HG03520 (cell line): ENCODE data around the gene SLC15A4.
"Not testable (repeated sequence)": the region's sequence is repeated elsewhere in the genome, so short reads cannot be mapped to it uniquely, and the experiment has no call there.

Source experiments
- ATAC-seq: cut with Tn5 transposase; IDR thresholded peaks from one replicate; pipeline ENCODE4 v1.9.1; 2021; ENCODE audit warnings: mild to moderate bottlenecking, moderate library complexity; ENCODE audit not compliant: unreplicated experiment

SLC15A4 gene

DNA sequence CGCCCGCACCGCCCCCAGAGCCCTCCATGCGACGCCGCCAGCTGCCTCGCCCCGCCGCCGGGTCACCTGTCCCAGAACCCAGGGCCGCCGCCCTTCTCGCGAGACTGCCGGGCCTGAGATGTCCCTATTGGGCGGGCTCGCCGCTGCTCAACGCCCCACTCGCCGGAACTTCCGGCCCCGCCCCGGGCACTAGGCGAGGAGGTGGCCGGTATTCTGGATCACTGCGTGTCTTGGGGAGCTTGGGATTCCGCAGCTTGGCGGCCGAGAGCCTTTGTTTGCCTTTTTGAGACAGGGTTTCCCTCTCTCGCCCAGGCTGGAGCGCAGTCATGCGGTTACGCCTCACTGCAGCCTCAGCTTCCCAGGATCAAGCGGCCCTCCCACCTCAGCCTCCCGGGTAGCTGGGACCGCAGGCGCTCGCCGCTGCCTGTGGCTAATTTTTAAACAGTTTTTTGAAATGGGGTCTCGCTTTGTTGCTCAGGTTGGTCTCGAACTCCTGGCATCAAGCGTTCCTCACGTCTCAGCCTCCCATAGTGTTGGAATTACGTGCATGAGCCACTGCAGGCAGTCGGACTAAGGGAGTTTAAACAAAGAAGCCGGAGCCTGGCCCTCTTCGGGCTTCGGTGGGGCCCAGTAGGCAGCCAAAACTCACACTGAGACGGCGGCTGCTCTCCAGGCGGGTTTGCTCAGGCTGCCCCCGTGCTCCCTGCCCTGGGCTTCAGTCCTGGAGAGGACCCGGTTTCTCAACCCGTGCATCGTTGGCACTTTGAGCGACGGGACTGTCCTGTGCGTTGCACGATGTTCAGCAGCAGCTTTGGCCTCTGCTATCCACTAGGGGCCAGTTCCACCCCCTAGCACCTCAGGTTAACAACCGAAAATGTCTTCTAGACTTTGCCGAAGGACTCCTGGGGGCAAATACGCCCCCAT lies at the start of gene SLC15A4:
Gene SLC15A4 (minus strand): TSS at position 43 of the 924 bp plus-strand sequence. CDS start 15 bp downstream, at position 28.
- ATAC-seq: peak; percentile 81

DNA sequence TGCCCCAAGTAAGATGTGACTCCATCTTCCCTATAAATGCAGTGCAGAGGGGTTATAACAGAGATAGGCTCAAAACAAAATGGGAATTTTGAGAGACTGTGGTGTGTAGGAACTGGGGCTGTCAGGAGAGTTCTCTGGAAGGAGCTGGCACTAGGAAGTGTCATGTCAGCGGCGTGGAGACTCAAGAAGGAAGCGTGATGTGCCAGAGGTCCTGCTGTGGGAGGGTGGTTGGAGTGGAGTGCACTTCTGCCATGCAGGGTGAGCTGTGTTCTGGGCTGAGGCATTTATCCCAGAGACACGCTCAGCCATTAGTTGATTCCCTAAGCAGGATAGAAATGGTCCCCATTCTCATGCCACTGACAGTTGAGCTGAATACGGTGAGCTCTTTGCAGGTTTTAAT lies 48.5 kb upstream of the SLC15A4 start:
- no peak for ATAC-seq

DNA sequence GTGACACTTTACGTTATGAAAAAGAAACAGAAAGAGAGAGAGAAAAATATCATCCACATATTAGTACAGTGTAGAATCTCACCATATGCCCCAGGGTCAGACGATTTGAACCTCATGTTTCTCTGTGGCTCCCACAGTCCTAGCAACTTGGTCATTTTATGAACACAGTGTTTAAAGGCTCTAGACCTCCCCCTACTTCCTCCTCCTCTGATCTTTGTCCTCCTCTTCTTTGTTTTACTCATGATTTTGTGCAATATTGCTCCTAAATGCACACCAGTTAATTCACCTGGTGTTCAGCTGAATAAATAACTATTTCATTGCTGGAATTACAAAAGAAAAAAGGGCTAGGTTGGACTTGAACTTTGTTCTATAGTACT lies 47.7 kb upstream of the SLC15A4 start:
- no peak for ATAC-seq

DNA sequence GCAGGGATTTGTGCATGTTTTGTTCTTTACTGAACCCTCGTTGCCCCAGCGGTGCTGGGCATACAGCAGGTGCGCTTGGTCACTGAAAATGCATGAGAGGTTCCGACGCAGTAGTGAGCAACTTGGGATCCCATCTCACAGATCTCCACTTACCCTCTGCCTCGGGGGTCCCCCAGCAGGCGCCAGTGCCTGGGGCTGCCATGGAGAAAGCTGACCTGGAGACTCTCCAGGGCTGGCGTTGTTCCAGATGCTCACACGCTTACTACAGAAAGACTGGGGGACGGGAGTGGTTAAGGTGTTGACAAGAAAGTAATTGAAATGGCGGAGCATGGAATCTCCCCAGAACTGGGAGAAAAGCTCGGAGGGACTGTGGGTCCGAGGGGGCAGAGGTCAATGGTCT lies 43.7 kb upstream of the SLC15A4 start:
- no peak for ATAC-seq

DNA sequence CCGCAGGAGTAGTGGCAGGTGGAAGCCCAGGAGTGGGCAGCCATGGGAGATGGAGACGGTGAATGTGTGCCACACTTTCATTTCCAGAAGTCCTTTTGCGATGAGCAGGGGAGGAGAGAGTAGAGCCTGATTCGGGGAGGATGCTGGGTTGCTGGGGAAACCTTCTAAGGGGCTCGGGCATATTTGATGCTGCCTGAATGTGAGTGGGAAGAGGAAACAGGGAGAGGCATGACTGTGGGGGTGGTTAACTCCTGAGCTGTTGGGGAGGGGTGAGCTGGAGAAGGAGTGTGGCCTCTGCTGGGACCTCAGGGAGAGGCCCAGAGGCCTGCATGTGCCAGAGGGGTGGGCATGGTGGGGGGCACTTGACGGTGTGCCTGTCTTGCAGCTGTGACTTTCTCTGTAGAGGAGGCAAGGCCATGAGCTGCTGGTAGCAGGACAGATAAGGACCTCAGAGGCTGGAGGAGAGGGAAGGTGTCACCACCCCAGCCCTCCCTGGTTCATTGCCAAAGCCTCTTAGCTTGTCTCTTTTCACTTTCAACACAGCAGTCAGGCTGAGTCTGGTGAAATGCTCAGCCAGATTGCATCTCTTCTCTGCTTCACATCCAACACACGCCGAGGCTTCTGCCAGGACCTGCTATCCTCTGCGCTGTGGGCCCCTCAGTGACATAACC lies 40.9 kb upstream of the SLC15A4 start:
- no peak for ATAC-seq

DNA sequence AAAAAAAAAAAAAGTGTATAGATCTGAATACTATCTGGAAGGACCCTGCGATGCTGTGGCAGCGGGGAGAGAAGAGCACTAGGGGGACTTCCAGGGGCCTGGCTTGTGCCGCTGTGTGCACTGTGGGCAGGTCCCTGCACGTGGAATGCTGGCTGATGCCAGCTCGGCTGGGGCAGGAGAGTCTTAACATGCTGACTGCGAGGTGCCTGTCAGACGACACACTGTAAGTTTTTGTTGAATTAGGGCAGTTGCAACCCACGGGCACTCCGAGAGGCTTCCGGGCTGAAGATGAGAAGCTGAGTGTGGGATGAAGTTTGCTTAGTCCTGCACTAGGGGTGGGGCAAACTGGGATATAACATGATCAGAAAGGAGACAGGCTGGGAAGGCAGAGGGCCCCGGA lies 40.2 kb upstream of the SLC15A4 start:
- ATAC-seq: no peak

DNA sequence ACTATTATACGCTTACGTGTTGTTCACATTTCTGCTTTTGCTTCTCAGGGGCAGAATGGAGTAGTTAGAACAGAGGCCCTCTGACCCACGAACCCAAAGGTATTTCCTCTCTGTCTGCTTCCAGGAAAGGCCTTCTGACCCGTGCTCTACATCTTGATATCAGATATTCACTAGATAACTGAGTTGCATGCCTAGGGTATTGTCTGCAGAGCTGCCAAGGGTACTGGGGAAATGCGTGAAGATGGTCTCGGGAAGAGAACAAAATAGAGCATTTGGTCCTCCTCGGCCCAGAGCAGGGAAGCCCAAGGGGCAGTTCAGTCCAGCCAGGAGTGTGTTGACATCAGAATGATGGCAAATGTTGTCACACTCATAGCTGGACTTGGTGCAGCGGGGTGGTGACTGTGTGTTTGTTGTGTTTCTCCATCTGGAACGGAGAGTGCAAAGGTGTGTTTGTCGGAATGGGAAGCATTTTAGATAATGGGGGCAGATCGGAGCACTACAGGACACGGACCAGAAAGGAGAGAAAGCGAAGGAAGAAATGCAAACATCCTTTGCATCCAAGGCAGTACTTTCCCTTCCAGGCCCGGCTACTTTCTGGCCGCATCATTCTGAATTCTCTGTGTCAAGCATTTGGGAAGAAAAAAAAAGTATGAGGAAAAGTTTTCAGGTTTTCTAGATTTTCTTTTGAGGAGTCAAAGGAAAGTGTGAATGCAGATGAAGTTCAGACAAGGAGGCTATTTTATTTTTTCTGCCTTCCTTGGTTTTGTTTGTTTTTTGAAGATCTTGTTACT lies 37.7 kb upstream of the SLC15A4 start:
- no peak for ATAC-seq

DNA sequence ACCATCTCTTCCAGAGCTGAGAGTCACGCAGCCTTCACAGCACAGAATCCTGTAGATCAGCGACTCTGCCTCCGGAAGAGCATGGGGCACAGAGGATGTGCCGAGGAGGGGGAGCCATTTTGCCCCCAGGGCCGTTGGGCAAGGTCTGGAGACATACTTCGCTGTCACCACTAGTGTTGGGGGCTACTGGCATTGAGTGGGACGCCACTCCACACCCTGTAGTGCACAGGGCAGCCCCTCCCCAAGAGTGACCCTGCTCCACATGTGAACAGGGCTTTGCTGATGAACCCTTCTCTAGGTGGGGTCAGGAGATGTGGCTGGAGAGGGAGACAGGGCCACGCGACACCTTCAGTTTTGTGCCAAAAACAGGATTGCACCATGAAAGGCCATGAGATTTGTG lies 35.6 kb upstream of the SLC15A4 start:
- ATAC-seq: no peak

DNA sequence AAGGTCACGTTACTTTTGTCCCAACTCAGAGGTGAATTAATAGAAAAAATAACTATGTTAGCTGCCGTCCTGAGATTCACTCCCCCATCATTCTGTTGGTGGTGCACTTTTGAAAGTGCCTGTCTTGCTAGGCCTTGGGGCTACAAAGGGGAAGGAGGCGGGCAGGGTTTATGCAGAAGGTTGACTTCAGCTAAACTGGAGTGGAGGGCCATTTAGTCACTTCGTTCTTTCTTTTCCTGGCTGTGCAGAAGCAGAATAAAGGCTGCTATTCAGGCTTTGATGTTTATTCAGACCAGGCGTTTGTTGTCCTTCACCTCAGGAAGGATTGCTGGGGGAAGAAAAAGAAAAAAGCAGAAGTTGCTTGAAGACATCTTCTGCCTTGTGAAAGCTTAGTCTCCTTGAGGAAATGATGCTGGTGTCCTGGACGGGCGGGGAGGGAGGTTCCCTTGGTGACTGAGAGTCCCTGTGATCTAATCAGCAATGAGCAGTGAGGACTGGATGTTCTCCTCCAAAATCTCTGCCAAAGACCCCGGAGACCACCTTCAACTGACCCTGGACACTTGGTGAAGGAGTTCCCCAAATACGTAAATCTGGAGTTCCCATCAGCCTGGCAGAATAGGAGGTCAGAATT lies 33.5 kb upstream of the SLC15A4 start:
- ATAC-seq: no peak

DNA sequence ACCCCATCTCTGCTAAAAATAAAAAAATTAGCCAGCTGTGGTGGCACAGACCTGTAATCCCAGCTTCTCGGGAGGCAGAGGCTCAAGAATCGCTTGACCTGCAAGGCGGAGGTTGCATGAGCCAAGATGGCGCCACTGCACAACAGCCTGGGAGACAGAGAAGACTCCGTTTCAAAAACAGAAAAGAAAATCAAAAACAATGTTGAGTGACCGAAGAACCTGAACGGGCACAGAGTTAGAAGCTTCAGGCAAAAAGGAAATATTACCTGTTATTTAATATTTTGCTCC lies 33.0 kb upstream of the SLC15A4 start:
- ATAC-seq: no peak

DNA sequence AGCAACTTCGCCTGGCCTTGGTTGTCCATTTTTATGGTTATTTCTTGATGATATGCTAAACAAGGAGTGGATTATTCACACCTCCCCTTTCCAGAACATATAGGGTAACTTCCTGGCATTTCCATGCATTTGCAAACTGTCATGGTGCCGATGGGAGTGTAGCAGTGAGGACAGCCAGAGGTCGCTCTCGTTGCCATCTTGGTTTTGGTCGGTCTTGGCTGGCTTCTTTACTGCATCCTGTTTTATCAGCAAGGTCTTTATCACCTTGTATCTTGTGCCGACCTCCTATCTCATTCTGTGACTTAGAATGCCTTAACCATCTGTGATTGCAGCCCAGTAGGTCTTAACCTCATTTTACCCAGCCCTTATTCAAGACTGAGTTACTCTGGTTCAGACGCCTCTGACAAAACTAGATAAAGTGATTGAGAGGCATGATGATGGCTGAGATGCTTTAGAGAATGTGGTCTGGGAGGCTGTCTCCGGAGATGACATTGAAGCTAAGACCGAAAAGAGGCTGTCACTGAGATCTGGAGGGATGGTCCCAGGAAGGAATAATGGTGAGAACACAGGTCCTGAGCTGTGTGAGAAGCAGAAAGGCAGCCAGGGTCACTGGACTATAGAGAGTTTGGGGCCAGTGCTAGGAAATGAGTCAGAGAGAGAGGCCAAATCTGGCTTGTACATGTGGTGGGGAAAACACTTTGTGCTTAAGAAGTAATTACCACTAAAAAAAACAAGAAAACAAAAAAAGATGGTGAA lies 32.5 kb upstream of the SLC15A4 start:
- no peak for ATAC-seq

DNA sequence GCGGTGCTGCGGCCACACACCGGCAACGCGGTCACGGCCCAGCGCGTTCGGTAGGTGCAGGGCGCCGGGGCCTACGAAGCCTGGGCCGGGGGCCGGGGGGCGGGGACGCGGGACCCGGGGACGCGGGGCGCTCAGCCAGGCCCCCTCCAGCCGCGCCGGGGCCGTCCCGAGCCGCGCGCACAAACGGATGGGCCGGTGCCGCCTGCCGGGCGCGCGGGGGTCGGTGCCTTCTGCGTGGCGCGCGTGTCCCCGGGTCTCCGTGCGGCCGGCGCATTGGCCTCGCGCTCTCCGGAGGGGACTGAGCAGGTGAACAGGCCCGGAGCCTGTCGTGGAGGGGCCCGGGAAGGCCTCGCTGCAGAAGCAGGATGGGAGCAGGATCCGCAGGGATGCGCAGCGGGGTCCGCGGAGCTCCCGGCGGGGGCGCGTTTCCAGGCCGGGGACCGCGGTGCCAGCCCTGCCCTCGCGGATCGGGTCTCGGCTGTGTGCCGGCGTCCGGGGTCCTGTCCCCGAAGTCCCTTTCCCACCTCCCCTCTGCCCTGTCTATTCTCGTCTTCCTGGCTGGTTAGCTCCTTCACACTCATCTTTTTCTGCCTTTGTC lies 29.9 kb upstream of the SLC15A4 start:
- no peak for ATAC-seq

DNA sequence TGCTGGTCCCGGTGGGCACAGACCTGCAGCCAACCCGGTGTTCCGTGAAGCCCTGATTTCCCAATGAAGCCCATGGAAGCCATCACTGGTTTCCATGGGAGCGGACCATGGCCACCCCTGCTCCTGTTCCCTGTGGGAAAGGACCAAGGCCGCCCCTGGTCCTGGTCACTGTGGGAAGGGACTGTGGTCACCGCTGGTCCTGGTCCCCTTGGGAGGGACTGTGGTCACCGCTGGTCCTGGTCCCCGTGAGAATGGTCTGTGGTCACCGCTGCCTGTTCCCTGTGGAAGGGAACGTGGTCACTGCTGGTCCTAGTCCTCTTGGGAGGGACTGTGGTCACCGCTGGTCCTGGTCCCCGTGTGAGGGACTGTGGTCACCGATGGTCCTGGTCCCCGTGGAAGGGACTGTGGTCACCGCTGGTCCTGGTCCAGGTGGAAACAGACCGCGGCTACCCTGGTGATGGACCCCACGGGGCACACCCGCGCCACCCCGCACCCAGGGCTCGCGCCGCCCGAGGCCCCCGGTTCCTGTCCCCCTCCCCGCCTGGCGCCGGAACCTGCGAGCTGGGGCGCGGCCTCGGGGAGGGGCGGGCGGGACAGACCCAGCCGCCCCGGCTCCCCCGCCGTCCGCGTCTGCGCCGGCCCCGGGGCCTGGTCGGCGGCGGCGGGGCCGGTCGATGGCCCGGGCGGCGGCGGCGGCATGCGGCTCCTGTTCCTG lies 29.3 kb upstream of the SLC15A4 start, which contains the start of gene GLT1D1:
Gene GLT1D1 (plus strand): TSS at position 594 of the 715 bp plus-strand sequence. CDS start 104 bp downstream, at position 698.
- ATAC-seq: no peak

DNA sequence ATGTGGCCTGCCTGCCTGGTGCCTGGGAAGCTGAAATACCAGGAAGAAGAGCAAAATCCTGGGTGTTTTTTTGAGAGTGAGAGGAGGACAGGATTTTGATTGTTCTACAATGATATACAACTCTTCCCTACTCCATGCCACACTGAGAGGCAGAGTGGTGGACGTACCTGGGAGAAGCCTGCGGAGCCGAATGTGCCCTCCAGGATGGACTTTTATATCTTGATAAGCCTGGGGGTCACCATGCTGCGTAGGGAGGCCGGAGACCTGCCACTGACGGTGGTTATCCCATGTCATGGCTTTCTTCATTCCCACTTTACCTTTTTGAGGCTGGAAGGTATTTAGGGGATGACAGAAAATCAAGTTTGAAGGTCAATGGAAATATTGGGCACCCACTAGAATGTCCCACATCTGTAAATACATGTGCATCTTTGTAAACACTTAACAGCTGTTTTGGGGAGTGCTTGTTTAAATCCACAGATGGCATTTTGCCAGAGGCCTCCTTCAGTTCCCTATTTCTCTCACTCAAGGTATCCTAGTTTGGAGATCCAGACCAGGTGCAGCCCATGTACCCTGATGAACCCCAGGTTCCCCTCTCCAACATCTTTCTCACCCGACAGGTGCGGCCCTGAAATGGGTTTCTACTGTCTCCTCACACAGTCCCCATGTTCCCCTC lies 28.4 kb upstream of the SLC15A4 start:
- ATAC-seq: no peak

DNA sequence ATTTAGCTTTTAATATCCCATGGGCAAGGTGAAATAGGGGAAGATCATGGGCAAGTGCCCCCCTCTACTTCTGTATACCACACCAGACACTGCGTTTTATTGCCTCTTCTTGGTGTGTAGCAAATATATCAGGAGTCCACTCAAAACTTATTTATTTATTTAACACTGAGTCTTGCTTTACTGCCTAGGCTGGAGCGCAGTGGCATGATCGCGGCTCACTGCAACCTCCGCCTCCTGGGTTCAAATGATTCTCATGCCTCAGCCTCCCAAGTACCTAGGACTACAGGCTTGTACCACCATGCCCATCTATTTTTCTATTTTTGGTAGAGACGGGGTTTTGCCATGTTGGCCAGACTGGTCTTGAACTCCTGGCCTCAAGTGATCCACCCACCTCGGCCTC lies 27.7 kb upstream of the SLC15A4 start:
- not testable (repeated sequence) for ATAC-seq

DNA sequence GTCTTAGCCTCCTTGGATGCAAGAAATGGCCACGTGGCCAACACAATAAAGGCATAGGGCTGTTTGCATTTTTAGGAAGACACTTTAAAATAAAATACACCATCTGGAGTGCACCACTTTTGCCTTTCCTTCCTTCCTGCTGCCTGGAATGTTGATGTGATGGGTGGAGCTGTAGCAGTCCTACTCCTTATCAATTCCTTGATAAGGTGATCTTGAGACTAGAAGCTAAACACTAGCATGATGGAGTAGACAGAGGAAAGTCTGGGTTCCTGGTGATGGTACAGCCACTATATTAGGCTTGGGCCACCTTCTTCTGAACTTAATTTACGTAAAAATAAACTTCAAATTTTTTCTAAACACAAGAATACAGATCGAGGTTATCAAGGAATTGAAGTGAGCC lies 26.6 kb upstream of the SLC15A4 start:
- no peak for ATAC-seq

DNA sequence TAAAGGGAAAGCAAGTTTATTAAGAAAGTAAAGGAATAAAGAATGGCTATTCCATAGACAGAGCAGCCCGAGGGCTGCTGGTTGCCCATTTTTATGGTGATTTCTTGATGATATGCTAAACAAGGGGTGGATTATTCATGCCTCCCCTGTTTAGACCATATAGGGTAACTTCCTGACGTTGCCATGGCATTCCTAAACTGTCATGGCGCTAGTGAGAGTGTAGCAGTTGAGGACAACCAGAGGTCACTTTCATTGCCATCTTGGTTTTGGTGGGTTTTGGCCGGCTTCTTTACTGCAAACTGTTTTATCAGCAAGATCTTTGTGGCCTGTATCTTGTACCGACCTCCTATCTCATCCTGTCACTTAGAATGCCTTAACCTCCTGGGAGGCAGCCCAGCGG lies 26.0 kb upstream of the SLC15A4 start:
- not testable (repeated sequence) for ATAC-seq

DNA sequence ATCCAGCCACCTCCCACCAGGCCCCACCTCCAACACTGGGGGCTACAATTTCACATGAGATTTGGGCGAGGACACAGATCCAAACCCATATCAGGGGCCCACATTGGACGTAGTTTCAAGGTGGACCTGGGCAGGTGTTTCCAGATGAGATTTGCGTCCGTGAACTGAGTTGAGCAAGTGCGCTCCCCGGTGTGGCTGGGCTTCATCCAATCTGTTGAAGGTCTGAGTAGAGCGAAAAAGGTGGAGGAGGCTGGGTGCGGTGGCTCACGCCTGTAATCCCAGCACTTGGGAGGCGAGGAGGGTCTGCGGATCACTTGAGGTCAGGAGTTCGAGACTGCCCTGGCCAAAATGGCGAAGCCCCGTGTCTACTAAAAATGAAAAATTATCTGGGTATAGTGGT lies 24.6 kb upstream of the SLC15A4 start:
- ATAC-seq: no peak

DNA sequence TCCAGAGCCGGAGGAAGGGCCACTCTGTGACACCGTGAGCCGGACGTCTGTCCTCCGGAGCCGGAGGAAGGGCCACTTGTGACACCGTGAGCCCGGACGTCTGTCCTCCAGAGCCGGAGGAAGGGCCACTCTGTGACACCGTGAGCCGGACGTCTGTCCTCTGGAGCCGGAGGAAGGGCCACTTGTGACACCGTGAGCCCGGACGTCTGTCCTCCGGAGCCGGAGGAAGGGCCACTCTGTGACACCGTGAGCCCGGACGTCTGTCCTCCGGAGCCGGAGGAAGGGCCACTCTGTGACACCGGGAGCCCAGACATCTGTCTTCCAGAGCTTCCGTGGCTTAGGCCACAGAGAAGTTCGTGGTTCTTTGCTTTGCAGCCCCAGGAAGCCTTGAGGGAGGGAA lies 22.9 kb upstream of the SLC15A4 start:
- ATAC-seq: not testable (repeated sequence)
